Hepatocyte (in vitro differentiated cells): ENCODE results near the gene PLOD3. TPM values are rescaled to one million over a fixed set of nuclear protein-coding genes. Genes with fewer than 3 reads are reported as not detected.

ENCODE experiments used
- DNase-seq: peaks from one replicate; pipeline ENCODE4 v3.0.0-alpha.2; 2016; ENCODE audit warnings: low spot score
- H2AFZ ChIP-seq: fragments of 200-600 bp; sonication (generic); 2 replicates; pipeline ENCODE4 v1.6.0; 2016; ENCODE audit warnings: antibody characterized with exemption, mild to moderate bottlenecking
- H3K27ac ChIP-seq: fragments of 200-600 bp; sonication (generic); 2 replicates; pipeline ENCODE4 v1.5.1; 2016; ENCODE audit warnings: mild to moderate bottlenecking
- H3K27me3 ChIP-seq: fragments of 200-600 bp; sonication (generic); 2 replicates; pipeline ENCODE4 v1.6.1; 2016
- H3K36me3 ChIP-seq: fragments of 200-600 bp; sonication (generic); replicated peaks from 2 replicates; pipeline ENCODE4 v1.5.1; 2016; ENCODE audit warnings: low read depth; ENCODE audit not compliant: insufficient read depth
- H3K4me1 ChIP-seq: fragments of 200-600 bp; sonication (generic); 2 replicates; pipeline ENCODE4 v1.5.1; 2016; ENCODE audit warnings: mild to moderate bottlenecking, moderate library complexity; ENCODE audit not compliant: insufficient read depth
- H3K4me2 ChIP-seq: fragments of 200-600 bp; sonication (generic); 2 replicates; pipeline ENCODE4 v1.6.0; 2016
- H3K4me3 ChIP-seq: fragments of 200-600 bp; sonication (generic); 2 replicates; pipeline ENCODE4 v1.5.1; 2016; ENCODE audit warnings: mild to moderate bottlenecking
- H3K79me2 ChIP-seq: fragments of 200-600 bp; sonication (generic); 2 replicates; pipeline ENCODE4 v1.6.0; 2017; ENCODE audit warnings: mild to moderate bottlenecking
- H3K9me2 ChIP-seq: fragments of 200-600 bp; sonication (generic); replicated peaks from 2 replicates; pipeline ENCODE4 v1.6.0; 2017; ENCODE audit warnings: mild to moderate bottlenecking; ENCODE audit not compliant: insufficient read depth
- H3K9me3 ChIP-seq: fragments of 200-600 bp; sonication (generic); 2 replicates; pipeline ENCODE4 v1.5.1; 2016; ENCODE audit warnings: low read depth, mild to moderate bottlenecking
- H4K20me1 ChIP-seq: fragments of 200-600 bp; sonication (generic); 2 replicates; pipeline ENCODE4 v1.6.0; 2016; ENCODE audit warnings: mild to moderate bottlenecking; ENCODE audit not compliant: insufficient read depth, poor library complexity, severe bottlenecking
- EZH2 ChIP-seq: fragments of 200-600 bp; sonication (generic); IDR thresholded peaks from 2 replicates; pipeline ENCODE4 v1.6.1; 2016; ENCODE audit warnings: antibody characterized with exemption, mild to moderate bottlenecking, borderline replicate concordance
- EZH2phosphoT487 ChIP-seq: fragments of 200-600 bp; sonication (generic); IDR thresholded peaks from one replicate; pipeline ENCODE4 v1.6.1; 2018; ENCODE audit warnings: antibody characterized with exemption, mild to moderate bottlenecking, low read depth, moderate library complexity; ENCODE audit not compliant: unreplicated experiment, severe bottlenecking
- WGBS: methylation state at CpG from one replicate; pipeline ENCODE4 v1.1.6; 2016; ENCODE audit warnings: low lambda C conversion rate; ENCODE audit errors: missing lambda C conversion rate; 5-methylcytosine and 5-hydroxymethylcytosine counted together
- polyA plus RNA-seq: library from polyadenylated mRNA; unstranded; fragments of >200 nt; fragmentation: Nextera tagmentation; extraction: Ambion mirVana; gene quantifications from 2 replicates; pipeline ENCODE4 v1.2.1, GENCODE V29; 2016
- total RNA-seq: library from RNA; depleted of rRNA; stranded (reverse); fragments of >200 nt; gene quantifications from 2 replicates; pipeline ENCODE4 v1.2.3, GENCODE V29; 2014
- TF ChIP-seq, protein P1 (sequence below): fragments of 200-600 bp; sonication (generic); IDR thresholded peaks from 2 replicates; pipeline ENCODE4 v1.5.1; 2016; ENCODE audit warnings: antibody characterized with exemption, mild to moderate bottlenecking; ENCODE audit not compliant: poor library complexity

Gene PLOD3
- total and polyA plus RNA-seq, 2 experiments from 2014 or later: 37.6 to 127 TPM

DNA sequence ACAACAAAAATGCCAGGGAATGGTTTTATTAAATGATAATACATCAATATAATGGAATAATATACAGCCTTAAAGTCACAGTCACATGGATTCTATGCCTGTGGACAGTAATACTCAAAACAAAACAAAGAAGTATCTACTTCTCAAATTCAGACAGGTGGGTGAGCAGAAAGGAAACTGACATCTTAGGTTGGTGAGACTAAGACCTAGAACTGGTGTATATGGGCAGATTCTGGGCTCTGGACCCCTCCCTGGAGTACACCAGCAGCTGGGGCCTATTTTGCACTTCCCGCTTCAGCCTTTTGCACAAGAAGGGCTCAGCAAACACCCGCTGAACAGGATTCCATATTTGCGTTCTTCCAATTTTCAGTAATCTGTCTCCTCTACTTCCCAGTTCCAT lies 32.9 kb upstream of the PLOD3 start:
- H3K79me2 ChIP-seq: peaks cover 58% of the 10 kb centered on the region
- 93% methylated on average over 3 of the region's 3 CpGs for WGBS

DNA sequence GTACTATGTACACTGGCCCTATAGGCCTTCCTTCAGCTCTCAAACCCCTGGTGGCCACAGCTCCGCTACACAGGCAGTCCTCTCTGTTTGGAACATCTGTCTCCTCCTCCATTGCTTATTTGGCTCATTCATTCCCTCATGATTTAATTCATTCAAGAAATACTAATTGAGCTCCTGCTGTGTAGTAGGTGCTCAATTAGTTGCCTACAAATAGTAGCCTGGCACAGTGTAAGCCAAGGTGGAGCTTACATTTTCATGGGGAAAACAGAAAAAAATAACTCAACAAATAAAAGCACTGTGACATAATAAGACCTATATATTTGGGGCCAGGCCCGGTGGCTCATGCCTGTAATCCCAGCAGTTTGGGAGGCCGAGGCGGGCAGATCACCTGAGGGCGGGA lies 30.9 kb upstream of the PLOD3 start:
- no peak overlapping the region for H3K4me2 ChIP-seq
- H3K4me3 ChIP-seq: no peak overlapping the region
- H3K36me3 ChIP-seq: no peaks in the 10 kb centered on the region
- H4K20me1 ChIP-seq: peaks cover 7% of the 10 kb centered on the region
- H3K4me1 ChIP-seq: peaks cover 19% of the 10 kb centered on the region
- no peak overlapping the region for H3K27ac ChIP-seq
- peaks cover 64% of the 10 kb centered on the region for H3K79me2 ChIP-seq
- no peak for DNase-seq
- no peak overlapping the region for H2AFZ ChIP-seq
- H3K27me3 ChIP-seq: no peaks in the 10 kb centered on the region
- no peaks in the 10 kb centered on the region for H3K9me2 ChIP-seq
- WGBS: 100% methylated on average over 5 of the region's 5 CpGs
- no peaks in the 10 kb centered on the region for H3K9me3 ChIP-seq
- no peak for TF ChIP-seq EZH2
- TF ChIP-seq EZH2phosphoT487: no peak
- TF ChIP-seq, protein P1, sequence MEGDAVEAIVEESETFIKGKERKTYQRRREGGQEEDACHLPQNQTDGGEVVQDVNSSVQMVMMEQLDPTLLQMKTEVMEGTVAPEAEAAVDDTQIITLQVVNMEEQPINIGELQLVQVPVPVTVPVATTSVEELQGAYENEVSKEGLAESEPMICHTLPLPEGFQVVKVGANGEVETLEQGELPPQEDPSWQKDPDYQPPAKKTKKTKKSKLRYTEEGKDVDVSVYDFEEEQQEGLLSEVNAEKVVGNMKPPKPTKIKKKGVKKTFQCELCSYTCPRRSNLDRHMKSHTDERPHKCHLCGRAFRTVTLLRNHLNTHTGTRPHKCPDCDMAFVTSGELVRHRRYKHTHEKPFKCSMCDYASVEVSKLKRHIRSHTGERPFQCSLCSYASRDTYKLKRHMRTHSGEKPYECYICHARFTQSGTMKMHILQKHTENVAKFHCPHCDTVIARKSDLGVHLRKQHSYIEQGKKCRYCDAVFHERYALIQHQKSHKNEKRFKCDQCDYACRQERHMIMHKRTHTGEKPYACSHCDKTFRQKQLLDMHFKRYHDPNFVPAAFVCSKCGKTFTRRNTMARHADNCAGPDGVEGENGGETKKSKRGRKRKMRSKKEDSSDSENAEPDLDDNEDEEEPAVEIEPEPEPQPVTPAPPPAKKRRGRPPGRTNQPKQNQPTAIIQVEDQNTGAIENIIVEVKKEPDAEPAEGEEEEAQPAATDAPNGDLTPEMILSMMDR: no peak

More for the DNA sequence above, 32.9 kb upstream of the PLOD3 start:
- no peak overlapping the region for H3K4me3 ChIP-seq
- peaks cover 12% of the 10 kb centered on the region for H3K4me1 ChIP-seq
- H3K27ac ChIP-seq: no peak overlapping the region
- H3K27me3 ChIP-seq: no peaks in the 10 kb centered on the region
- H2AFZ ChIP-seq: no peak overlapping the region
- H4K20me1 ChIP-seq: peaks cover 4% of the 10 kb centered on the region
- TF ChIP-seq EZH2phosphoT487 (no peak), EZH2 (no peak)
- TF ChIP-seq, protein P1: no peak
- no peak for DNase-seq
- H3K36me3 ChIP-seq: no peaks in the 10 kb centered on the region
- no peaks in the 10 kb centered on the region for H3K9me2 ChIP-seq
- H3K4me2 ChIP-seq: peak overlapping the region; percentile 83
- H3K9me3 ChIP-seq: no peaks in the 10 kb centered on the region

DNA sequence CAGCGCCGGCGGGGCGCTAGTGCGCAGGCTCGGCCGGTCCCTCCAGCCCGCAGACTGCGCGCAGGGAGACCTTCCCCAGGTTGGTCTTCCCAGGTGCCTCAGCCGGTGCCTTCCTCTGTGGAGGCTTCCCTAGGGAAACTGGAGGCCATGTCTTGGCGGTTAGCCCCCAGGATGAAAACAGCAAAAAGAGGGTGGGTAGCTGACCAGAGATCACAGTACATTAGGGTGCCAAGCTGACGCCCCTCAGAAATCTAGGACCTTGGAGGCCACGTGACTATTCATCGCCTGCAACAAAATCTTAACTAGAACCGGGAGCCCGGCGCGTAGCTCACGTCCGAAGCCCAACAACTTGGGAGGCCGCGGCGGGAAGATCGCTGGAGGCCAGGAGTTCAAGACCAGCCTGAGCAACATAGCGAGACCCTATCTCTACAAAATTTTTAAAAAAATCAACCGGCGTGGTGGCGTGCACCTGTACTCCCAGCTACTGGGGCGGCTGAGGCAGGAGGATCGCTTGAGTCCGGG lies 27.8 kb upstream of the PLOD3 start:
- H2AFZ ChIP-seq: peak overlapping the region; percentile 50
- peak overlapping the region; percentile 48 for H3K27ac ChIP-seq
- peak overlapping the region; percentile 14 for H3K4me3 ChIP-seq
- 47% methylated on average over 32 of the region's 32 CpGs for WGBS
- H3K79me2 ChIP-seq: peaks cover 73% of the 10 kb centered on the region
- no peaks in the 10 kb centered on the region for H3K36me3 ChIP-seq
- peak overlapping the region; percentile 91 for H3K4me2 ChIP-seq
- DNase-seq: no peak
- no peaks in the 10 kb centered on the region for H3K9me3 ChIP-seq
- no peaks in the 10 kb centered on the region for H3K27me3 ChIP-seq
- H3K9me2 ChIP-seq: no peaks in the 10 kb centered on the region
- TF ChIP-seq, protein P1: no peak
- no peak for TF ChIP-seq EZH2
- TF ChIP-seq EZH2phosphoT487: no peak
- peaks cover 13% of the 10 kb centered on the region for H4K20me1 ChIP-seq
- H3K4me1 ChIP-seq: peaks cover 9% of the 10 kb centered on the region
